Fibroblast of skin of back (primary cell): ENCODE measurements around the gene CAMK2N1. TPM values are rescaled to one million over a fixed set of nuclear protein-coding genes. Genes with fewer than 3 reads are reported as not detected.
A peak's percentile ranks its signal among the peaks of the same experiment; 100 is the strongest.
"Not testable (repeated sequence)": the region's sequence is repeated elsewhere in the genome, so short reads cannot be mapped to it uniquely, and the experiment has no call there.

Experiments
- DNase-seq: peaks from one replicate; pipeline ENCODE4 v3.0.0-alpha.2; 2013
- polyA plus RNA-seq, 2 experiments: library from polyadenylated mRNA; unstranded; fragments of 120-200 nt; gene quantifications; one replicate each; pipeline ENCODE4 v1.2.1, GENCODE V29; 2013; ENCODE audit not compliant: insufficient read length in 2 of 2

The CAMK2N1 gene
- 31.4 TPM for polyA plus RNA-seq (2013, experiment 1 of 2; ENCODE audit: insufficient read length)
- polyA plus RNA-seq (2013, experiment 2 of 2; ENCODE audit: insufficient read length), result 40.6 TPM

GRCh38 chr1:20485527-20486456, at the start of gene CAMK2N1:
CAMK2N1 (minus strand) TSS chr1:20486210; CDS start chr1:20485379, 831 bp downstream.
- DNase-seq, result peak; percentile 73

- DNase-seq, result no peak
Measured at GRCh38 chr1:20534659-20535417, 48.8 kb upstream of the CAMK2N1 start.

GRCh38 chr1:20533635-20534034, 47.6 kb upstream of the CAMK2N1 start:
- DNase-seq, result no peak

GRCh38 chr1:20530901-20531300, 44.9 kb upstream of the CAMK2N1 start:
- DNase-seq, result no peak

- no peak for DNase-seq
Measured at GRCh38 chr1:20530306-20530705, 44.3 kb upstream of the CAMK2N1 start.

- DNase-seq, result no peak
Measured at GRCh38 chr1:20528221-20528620, 42.2 kb upstream of the CAMK2N1 start.

GRCh38 chr1:20526267-20526666, 40.3 kb upstream of the CAMK2N1 start:
- no peak for DNase-seq

GRCh38 chr1:20521960-20522861, 36.2 kb upstream of the CAMK2N1 start:
- peak; percentile 74 for DNase-seq

GRCh38 chr1:20519609-20520262, 33.7 kb upstream of the CAMK2N1 start:
- DNase-seq, result not testable (repeated sequence)

GRCh38 chr1:20511518-20512428, 25.8 kb upstream of the CAMK2N1 start:
- no peak for DNase-seq

- DNase-seq, result no peak
Measured at GRCh38 chr1:20508411-20508771, 22.4 kb upstream of the CAMK2N1 start.

GRCh38 chr1:20507564-20508410, 21.8 kb upstream of the CAMK2N1 start, which contains the start of gene MUL1:
MUL1 (minus strand) TSS chr1:20508151; CDS start chr1:20508024, 127 bp downstream.
- DNase-seq, result peak; percentile 93

- no peak for DNase-seq
Measured at GRCh38 chr1:20507248-20507563, 21.2 kb upstream of the CAMK2N1 start.

GRCh38 chr1:20505488-20505887, 19.5 kb upstream of the CAMK2N1 start:
- DNase-seq, result no peak

- DNase-seq, result no peak
Measured at GRCh38 chr1:20500716-20501115, 14.7 kb upstream of the CAMK2N1 start.

GRCh38 chr1:20499718-20500117, 13.7 kb upstream of the CAMK2N1 start:
- DNase-seq, result no peak

GRCh38 chr1:20499105-20499504, 13.1 kb upstream of the CAMK2N1 start:
- no peak for DNase-seq

- DNase-seq, result no peak
Measured at GRCh38 chr1:20498116-20498515, 12.1 kb upstream of the CAMK2N1 start.

GRCh38 chr1:20497506-20497905, 11.5 kb upstream of the CAMK2N1 start:
- no peak for DNase-seq
